HepG2 (cell line): Measurements from ENCODE around the gene ZSCAN4. TPM values are rescaled to one million over a fixed set of nuclear protein-coding genes. Genes with fewer than 3 reads are reported as not detected.

Experiments
- ATAC-seq: fragments of 200-7000 bp; cut with Tn5 transposase; 3 replicates; pipeline ENCODE4 v1.9.1; 2020; ENCODE audit warnings: mild to moderate bottlenecking, moderate library complexity
- BruUV-seq: library from RNA; stranded (reverse); fragments of 400-500 nt; replicated peaks from 2 replicates; lab custom pipeline; 2021; lab: Mats Ljungman, UMichigan
- CTCF ChIA-PET: fragments of 300-600 bp; formaldehyde crosslinking; extraction: SDS; loops from one replicate; lab custom pipeline; 2021; ENCODE audit warnings: low total read pairs, inconsistent platforms, low intra/inter-chr PET ratio; lab: Yijun Ruan, JAX
- POLR2A ChIA-PET: fragments of 350-600 bp; sonication (Branson Sonifier 250); formaldehyde crosslinking; loops from one replicate; lab custom pipeline; 2020; ENCODE audit warnings: antibody characterized with exemption, inconsistent platforms; lab: Yijun Ruan, JAX
- DNase-seq: peaks from one replicate; pipeline ENCODE4 v3.0.0-alpha.2; 2015; ENCODE audit warnings: low spot score
- FAIRE-seq: peaks from 3 replicates; lab custom pipeline; 2011; peaks lifted over from hg19 to GRCh38; lab: Jason Lieb, UNC
- H2AFZ ChIP-seq: one replicate; pipeline ENCODE4 v1.6.1; 2011; ENCODE audit warnings: low read length, inconsistent platforms
- H3K27ac ChIP-seq: fragments of 300-600 bp; 3 replicates; pipeline ENCODE4 v1.8.0; 2011; ENCODE audit warnings: mixed run types, mild to moderate bottlenecking, mixed read lengths, low read length, inconsistent platforms; ENCODE audit not compliant: insufficient read depth; ENCODE audit errors: extremely low read length
- H3K27me3 ChIP-seq, 2 experiments: fragments of 200-600 bp in 1 of 2; 2 replicates in 1 of 2; 3 replicates in 1 of 2; pipeline versions ENCODE4 v1.6.0 to v1.8.0; 2011; ENCODE audit warnings: low read length in 2 of 2, mild to moderate bottlenecking in 2 of 2, moderate library complexity in 2 of 2, inconsistent platforms in 1 of 2; ENCODE audit not compliant: insufficient read depth in 2 of 2, control insufficient read depth in 1 of 2
- H3K36me3 ChIP-seq, 2 experiments: fragments of 200-600 bp in 1 of 2; replicated peaks in 1 of 2; 2 replicates in 1 of 2; 3 replicates in 1 of 2; pipeline versions ENCODE4 v1.5.1 to v1.8.0; 2011; ENCODE audit warnings: low read length in 2 of 2, inconsistent platforms in 1 of 2; ENCODE audit not compliant: insufficient read depth in 2 of 2, control insufficient read depth in 1 of 2
- H3K4me1 ChIP-seq: 2 replicates; pipeline ENCODE4 v1.5.1; 2012; ENCODE audit warnings: low read length, inconsistent platforms; ENCODE audit not compliant: insufficient read depth
- H3K4me2 ChIP-seq: 2 replicates; pipeline ENCODE4 v1.6.0; 2011; ENCODE audit warnings: low read depth, low read length, inconsistent platforms
- H3K4me3 ChIP-seq, 3 experiments: fragments of 200-600 bp in 1 of 3; sonication (generic), shearing (Covaris generic) in 1 of 3; replicated peaks in 1 of 3; 2 replicates each; pipeline ENCODE4 v1.5.1; 2011 to 2016; ENCODE audit warnings: low read length in 3 of 3, inconsistent platforms in 2 of 3, low read depth in 2 of 3, mild to moderate bottlenecking in 2 of 3, control low read depth in 1 of 3, mixed read lengths in 1 of 3; ENCODE audit not compliant: insufficient read depth in 1 of 3
- H3K79me2 ChIP-seq: one replicate; pipeline ENCODE4 v1.6.1; 2011; ENCODE audit warnings: low read length, inconsistent platforms; ENCODE audit not compliant: insufficient read depth
- H3K9ac ChIP-seq: 2 replicates; pipeline ENCODE4 v1.6.0; 2011; ENCODE audit warnings: mild to moderate bottlenecking, low read depth, low read length, inconsistent platforms; ENCODE audit not compliant: insufficient read depth
- H3K9me3 ChIP-seq: 2 replicates; pipeline ENCODE4 v1.5.1; 2012; ENCODE audit warnings: mild to moderate bottlenecking, low read length
- H4K20me1 ChIP-seq: 2 replicates; pipeline ENCODE4 v1.6.0; 2011; ENCODE audit warnings: inconsistent platforms, mild to moderate bottlenecking, low read length, moderate library complexity; ENCODE audit not compliant: insufficient read depth
- FOXC1 ChIP-seq: sonication (generic); formaldehyde crosslinking; IDR thresholded peaks from 2 replicates; pipeline ENCODE4 v1.8.0; 2022; ENCODE audit warnings: mild to moderate bottlenecking, missing genetic modification reagents, borderline replicate concordance
- FOXP1 ChIP-seq, 2 experiments: fragments of 450-650 bp in 1 of 2; IDR thresholded peaks; 2 replicates each; pipeline ENCODE4 v1.6.1; 2017 to 2018; ENCODE audit warnings: antibody characterized with exemption in 1 of 2
- HOXA7 ChIP-seq: sonication (generic); formaldehyde crosslinking; IDR thresholded peaks from 2 replicates; pipeline ENCODE4 v1.8.1; 2022; ENCODE audit warnings: mild to moderate bottlenecking, missing genetic modification reagents, moderate library complexity
- ISX ChIP-seq: sonication (generic); formaldehyde crosslinking; conservative IDR thresholded peaks from 2 replicates; pipeline ENCODE4 v1.5.0; 2020; ENCODE audit warnings: missing genetic modification reagents
- NR2F2 ChIP-seq: IDR thresholded peaks from 2 replicates; pipeline ENCODE4 v1.6.1; 2012; ENCODE audit warnings: low read depth, inconsistent platforms, borderline replicate concordance
- PAF1 ChIP-seq: IDR thresholded peaks from 2 replicates; pipeline ENCODE4 v1.6.1; 2016; ENCODE audit warnings: missing genetic modification reagents, missing compliant biosample characterization
- REPIN1 ChIP-seq: sonication (generic); formaldehyde crosslinking; IDR thresholded peaks from 2 replicates; pipeline ENCODE4 v1.8.0; 2022; ENCODE audit warnings: missing genetic modification reagents, low read depth, mild to moderate bottlenecking, borderline replicate concordance
- SUZ12 ChIP-seq: fragments of 150-350 bp; IDR thresholded peaks from 2 replicates; pipeline ENCODE4 v1.6.1; 2014; ENCODE audit warnings: low read depth, low read length
- ZBTB1 ChIP-seq: sonication (generic); formaldehyde crosslinking; IDR thresholded peaks from 2 replicates; pipeline ENCODE4 v1.4.0; 2020; ENCODE audit warnings: missing genetic modification reagents, borderline replicate concordance
- ZFX ChIP-seq: sonication (generic); formaldehyde crosslinking; IDR thresholded peaks from 2 replicates; pipeline ENCODE4 v1.4.0; 2020; ENCODE audit warnings: mild to moderate bottlenecking, low read depth, missing genetic modification reagents, moderate library complexity
- ZNF136 ChIP-seq: sonication (generic); formaldehyde crosslinking; IDR thresholded peaks from 2 replicates; pipeline ENCODE4 v1.8.1; 2022; ENCODE audit warnings: low read depth, mild to moderate bottlenecking, moderate library complexity, missing genetic modification reagents
- ZNF292 ChIP-seq: sonication (generic); formaldehyde crosslinking; IDR thresholded peaks from 2 replicates; pipeline ENCODE4 v1.8.1; 2022; ENCODE audit warnings: mild to moderate bottlenecking, low read depth, missing genetic modification reagents, borderline replicate concordance
- ZNF484 ChIP-seq: sonication (generic); formaldehyde crosslinking; IDR thresholded peaks from 2 replicates; pipeline ENCODE4 v1.5.1; 2020; ENCODE audit warnings: mild to moderate bottlenecking, low read depth, missing genetic modification reagents, borderline replicate concordance
- WGBS: methylation state at CpG from one replicate; pipeline ENCODE4 v1.1.6; 2017; ENCODE audit warnings: low lambda C conversion rate; 5-methylcytosine and 5-hydroxymethylcytosine counted together
- in situ Hi-C: cut with HindIII; loops from 2 replicates; pipeline ENCODE4 v1.10.0; 2017; ENCODE audit warnings: low pct_unique_long_range_greater_than_20kb; ENCODE audit not compliant: extremely low pct_ligation_motif_present
- intact Hi-C: fragments of 100-400 bp; cut with micrococcal nuclease; formaldehyde crosslinking; loops from one replicate; pipeline ENCODE4 v1.10.0; 2022; ENCODE audit not compliant: unreplicated experiment
- polyA plus RNA-seq, 8 experiments: library from polyadenylated mRNA; depleted of rRNA in 3 of 8; stranded (reverse) in 7 of 8; unstranded in 1 of 8; fragments of >200 nt; fragmentation: Illumina TruSeq in 4 of 8; extraction: Trizol in 4 of 8; gene quantifications; 2 replicates each; pipeline versions ENCODE4 v1.2.1 to v1.2.3, GENCODE V29; 2011 to 2016; ENCODE audit warnings: low read depth in 4 of 8, missing spikeins in 1 of 8, mixed read lengths in 1 of 8; ENCODE audit not compliant: insufficient read depth in 1 of 8
- total RNA-seq, 5 experiments: library from RNA; depleted of rRNA; stranded (reverse); fragments of >200 nt; fragmentation: Illumina TruSeq; extraction: Trizol; gene quantifications; 2 replicates each; pipeline ENCODE4 v1.2.3, GENCODE V29; 2016; ENCODE audit warnings: low read depth in 1 of 5
- TF ChIP-seq, protein P1 (sequence below): sonication (generic); formaldehyde crosslinking; conservative IDR thresholded peaks from 2 replicates; pipeline ENCODE4 v1.5.0; 2020; ENCODE audit warnings: missing genetic modification reagents
- TF ChIP-seq, protein P2 (sequence below): sonication (generic); formaldehyde crosslinking; IDR thresholded peaks from 2 replicates; pipeline ENCODE4 v1.5.0; 2020; ENCODE audit warnings: mild to moderate bottlenecking, missing genetic modification reagents
- TF ChIP-seq, protein P3 (sequence below): sonication (generic); formaldehyde crosslinking; IDR thresholded peaks from 2 replicates; pipeline ENCODE4 v1.4.0; 2020; ENCODE audit warnings: mild to moderate bottlenecking, missing genetic modification reagents
- TF ChIP-seq, protein P4 (sequence below): sonication (generic); formaldehyde crosslinking; IDR thresholded peaks from 2 replicates; pipeline ENCODE4 v1.8.1; 2022; ENCODE audit warnings: mild to moderate bottlenecking, missing genetic modification reagents
- TF ChIP-seq, protein P5 (sequence below): sonication (generic); formaldehyde crosslinking; IDR thresholded peaks from 2 replicates; pipeline ENCODE4 v1.5.0; 2020; ENCODE audit warnings: missing genetic modification reagents

Gene ZSCAN4
- total and polyA plus RNA-seq, 2 of the 13 experiments (the other 11 are each of a cell fraction or from before 2014, with no cell fraction given), result 0.60 to 0.73 TPM

DNA sequence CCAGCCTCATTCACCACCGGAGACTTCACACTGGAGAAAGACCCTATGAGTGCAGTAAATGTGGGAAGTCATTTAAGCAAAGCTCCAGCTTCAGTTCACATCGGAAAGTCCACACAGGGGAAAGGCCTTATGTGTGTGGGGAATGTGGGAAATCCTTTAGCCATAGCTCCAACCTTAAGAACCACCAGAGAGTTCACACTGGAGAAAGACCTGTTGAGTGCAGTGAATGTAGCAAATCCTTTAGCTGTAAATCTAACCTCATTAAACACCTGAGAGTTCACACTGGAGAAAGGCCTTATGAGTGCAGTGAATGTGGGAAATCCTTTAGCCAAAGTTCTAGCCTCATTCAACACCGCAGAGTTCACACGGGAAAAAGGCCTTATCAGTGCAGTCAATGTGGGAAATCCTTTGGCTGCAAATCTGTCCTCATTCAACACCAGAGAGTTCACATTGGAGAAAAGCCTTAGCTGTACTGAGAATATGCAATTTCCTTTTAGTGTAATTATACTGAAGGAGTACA, 27.0 kb upstream of the ZSCAN4 start:
- TF ChIP-seq PAF1 (CRISPR knock-in tag), result no peak
- TF ChIP-seq FOXP1 (IDR thresholded peaks at IDR 0.05), result no peak
- TF ChIP-seq FOXP1 (CRISPR knock-in tag; IDR thresholded peaks at IDR 0.05), result no peak
- no peak for TF ChIP-seq SUZ12
- TF ChIP-seq, protein P1, sequence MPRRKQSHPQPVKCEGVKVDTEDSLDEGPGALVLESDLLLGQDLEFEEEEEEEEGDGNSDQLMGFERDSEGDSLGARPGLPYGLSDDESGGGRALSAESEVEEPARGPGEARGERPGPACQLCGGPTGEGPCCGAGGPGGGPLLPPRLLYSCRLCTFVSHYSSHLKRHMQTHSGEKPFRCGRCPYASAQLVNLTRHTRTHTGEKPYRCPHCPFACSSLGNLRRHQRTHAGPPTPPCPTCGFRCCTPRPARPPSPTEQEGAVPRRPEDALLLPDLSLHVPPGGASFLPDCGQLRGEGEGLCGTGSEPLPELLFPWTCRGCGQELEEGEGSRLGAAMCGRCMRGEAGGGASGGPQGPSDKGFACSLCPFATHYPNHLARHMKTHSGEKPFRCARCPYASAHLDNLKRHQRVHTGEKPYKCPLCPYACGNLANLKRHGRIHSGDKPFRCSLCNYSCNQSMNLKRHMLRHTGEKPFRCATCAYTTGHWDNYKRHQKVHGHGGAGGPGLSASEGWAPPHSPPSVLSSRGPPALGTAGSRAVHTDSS, result no peak
- TF ChIP-seq ZBTB1 (CRISPR knock-in tag), result no peak
- no peak for TF ChIP-seq ZNF136 (CRISPR knock-in tag)
- TF ChIP-seq NR2F2, result no peak
- no peak for TF ChIP-seq HOXA7
- TF ChIP-seq, protein P2, sequence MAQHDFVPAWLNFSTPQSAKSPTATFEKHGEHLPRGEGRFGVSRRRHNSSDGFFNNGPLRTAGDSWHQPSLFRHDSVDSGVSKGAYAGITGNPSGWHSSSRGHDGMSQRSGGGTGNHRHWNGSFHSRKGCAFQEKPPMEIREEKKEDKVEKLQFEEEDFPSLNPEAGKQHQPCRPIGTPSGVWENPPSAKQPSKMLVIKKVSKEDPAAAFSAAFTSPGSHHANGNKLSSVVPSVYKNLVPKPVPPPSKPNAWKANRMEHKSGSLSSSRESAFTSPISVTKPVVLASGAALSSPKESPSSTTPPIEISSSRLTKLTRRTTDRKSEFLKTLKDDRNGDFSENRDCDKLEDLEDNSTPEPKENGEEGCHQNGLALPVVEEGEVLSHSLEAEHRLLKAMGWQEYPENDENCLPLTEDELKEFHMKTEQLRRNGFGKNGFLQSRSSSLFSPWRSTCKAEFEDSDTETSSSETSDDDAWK (CRISPR knock-in tag), result no peak
- TF ChIP-seq ZFX, result no peak
- TF ChIP-seq ZNF292 (CRISPR knock-in tag), result no peak
- no peak for TF ChIP-seq FOXC1 (CRISPR knock-in tag)
- no peak for TF ChIP-seq ISX (CRISPR knock-in tag)
- TF ChIP-seq REPIN1, result no peak
- TF ChIP-seq, protein P3, sequence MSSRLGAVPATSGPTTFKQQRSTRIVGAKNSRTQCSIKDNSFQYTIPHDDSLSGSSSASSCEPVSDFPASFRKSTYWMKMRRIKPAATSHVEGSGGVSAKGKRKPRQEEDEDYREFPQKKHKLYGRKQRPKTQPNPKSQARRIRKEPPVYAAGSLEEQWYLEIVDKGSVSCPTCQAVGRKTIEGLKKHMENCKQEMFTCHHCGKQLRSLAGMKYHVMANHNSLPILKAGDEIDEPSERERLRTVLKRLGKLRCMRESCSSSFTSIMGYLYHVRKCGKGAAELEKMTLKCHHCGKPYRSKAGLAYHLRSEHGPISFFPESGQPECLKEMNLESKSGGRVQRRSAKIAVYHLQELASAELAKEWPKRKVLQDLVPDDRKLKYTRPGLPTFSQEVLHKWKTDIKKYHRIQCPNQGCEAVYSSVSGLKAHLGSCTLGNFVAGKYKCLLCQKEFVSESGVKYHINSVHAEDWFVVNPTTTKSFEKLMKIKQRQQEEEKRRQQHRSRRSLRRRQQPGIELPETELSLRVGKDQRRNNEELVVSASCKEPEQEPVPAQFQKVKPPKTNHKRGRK, result no peak
- TF ChIP-seq, protein P4, sequence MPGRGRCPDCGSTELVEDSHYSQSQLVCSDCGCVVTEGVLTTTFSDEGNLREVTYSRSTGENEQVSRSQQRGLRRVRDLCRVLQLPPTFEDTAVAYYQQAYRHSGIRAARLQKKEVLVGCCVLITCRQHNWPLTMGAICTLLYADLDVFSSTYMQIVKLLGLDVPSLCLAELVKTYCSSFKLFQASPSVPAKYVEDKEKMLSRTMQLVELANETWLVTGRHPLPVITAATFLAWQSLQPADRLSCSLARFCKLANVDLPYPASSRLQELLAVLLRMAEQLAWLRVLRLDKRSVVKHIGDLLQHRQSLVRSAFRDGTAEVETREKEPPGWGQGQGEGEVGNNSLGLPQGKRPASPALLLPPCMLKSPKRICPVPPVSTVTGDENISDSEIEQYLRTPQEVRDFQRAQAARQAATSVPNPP (CRISPR knock-in tag), result no peak
- TF ChIP-seq, protein P5, sequence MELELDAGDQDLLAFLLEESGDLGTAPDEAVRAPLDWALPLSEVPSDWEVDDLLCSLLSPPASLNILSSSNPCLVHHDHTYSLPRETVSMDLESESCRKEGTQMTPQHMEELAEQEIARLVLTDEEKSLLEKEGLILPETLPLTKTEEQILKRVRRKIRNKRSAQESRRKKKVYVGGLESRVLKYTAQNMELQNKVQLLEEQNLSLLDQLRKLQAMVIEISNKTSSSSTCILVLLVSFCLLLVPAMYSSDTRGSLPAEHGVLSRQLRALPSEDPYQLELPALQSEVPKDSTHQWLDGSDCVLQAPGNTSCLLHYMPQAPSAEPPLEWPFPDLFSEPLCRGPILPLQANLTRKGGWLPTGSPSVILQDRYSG (CRISPR knock-in tag), result no peak
- TF ChIP-seq ZNF484 (CRISPR knock-in tag), result no peak
- H3K4me2 ChIP-seq, result no peak overlapping the region
- ATAC-seq (no peak), FAIRE-seq (no peak), DNase-seq (no peak)
- in situ Hi-C loops, result no loop called here
- WGBS, result 98% methylated on average over 4 of the region's 4 CpGs
- H3K27ac ChIP-seq, result no peak overlapping the region
- H3K79me2 ChIP-seq, result no peaks in the 10 kb centered on the region
- CTCF ChIA-PET, result no interaction called here
- no peak overlapping the region for H3K9ac ChIP-seq
- POLR2A ChIA-PET, result interaction anchor here (1.0 kb wide), 1 partner anchor 9 kb away, joined by 3 read pairs; no protein-coding TSS in a partner anchor
- peaks cover 10% of the 10 kb centered on the region for H3K9me3 ChIP-seq
- peaks cover 10 to 44% of the 10 kb centered on the region in 2 experiments for H3K36me3 ChIP-seq
- intact Hi-C loops, result no loop called here
- H3K4me1 ChIP-seq, result no peaks in the 10 kb centered on the region
- no peak overlapping the region for H3K4me3 ChIP-seq
- H3K27me3 ChIP-seq, result no peaks in the 10 kb centered on the region
- BruUV-seq, result no TSS peak
- H2AFZ ChIP-seq, result no peak overlapping the region
- no peaks in the 10 kb centered on the region for H4K20me1 ChIP-seq
